Measurements from ENCODE around the gene CST11.

CST11 gene

DNA sequence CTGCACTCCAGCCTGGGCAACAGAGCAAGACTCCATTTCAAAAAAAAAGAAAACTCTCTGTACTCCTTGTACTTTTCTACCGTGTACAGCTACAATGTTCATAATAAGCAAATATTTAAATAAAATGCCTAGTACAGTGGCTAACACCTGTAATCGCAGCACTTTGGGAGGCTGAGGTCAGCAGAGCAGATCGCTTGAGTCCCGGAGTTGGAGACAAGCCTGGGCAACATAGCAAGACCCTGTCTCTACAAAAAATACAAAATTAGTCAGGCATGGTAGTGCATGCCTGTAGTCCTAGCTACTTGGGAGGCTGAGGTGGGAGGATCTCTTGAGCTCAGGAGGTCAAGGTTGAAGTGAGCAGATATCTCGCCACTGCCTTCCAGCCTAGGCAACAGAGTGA, 37.1 kb downstream of the CST11 start:
- TF ChIP-seq HDGF (IDR thresholded peaks at IDR 0.05; ENCODE audit: borderline replicate concordance) (no peak), L3MBTL2 (conservative IDR thresholded peaks at IDR 0.05) (no peak)
- ChIA-PET POLR2A (interaction anchor here (1.7 kb wide), 1 partner anchor 66 kb away, joined by 4 read pairs; no protein-coding TSS in a partner anchor), CTCF (no interaction called here)
- DNase-seq (ENCODE audit: extremely low spot score), result no peak

DNA sequence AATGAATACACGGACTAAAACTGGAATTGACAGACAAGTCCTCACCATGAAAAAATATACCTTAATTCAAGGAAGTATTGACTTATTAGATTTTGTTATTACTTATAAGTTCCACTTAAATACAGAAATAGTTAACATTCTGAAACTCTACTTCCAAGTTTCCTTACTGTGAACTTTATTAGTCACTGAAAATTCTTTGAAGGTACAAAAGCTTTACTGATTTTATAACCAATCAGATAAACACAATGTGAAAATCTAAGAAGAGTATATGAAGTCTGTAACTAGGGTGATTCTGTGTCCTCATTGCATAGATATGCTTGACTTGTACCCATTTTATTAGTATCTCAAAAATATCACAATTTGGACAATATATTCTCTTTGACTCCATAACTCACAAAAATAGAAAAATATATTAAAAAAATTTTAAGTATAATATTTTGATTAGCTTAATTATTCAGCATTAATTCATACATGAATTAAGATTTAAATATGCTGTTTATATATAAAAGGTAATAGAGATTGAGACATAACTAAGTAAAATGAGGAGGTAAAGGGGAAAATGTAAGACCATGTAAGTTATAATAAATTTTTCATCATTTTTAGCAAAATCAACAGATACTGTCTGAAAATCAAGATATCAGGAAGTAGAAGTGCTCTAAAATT, 38.0 kb downstream of the CST11 start:
- ChIA-PET CTCF (interaction anchor here (0.9 kb wide), 1 partner anchor 76 kb away, joined by 3 read pairs; no protein-coding TSS in a partner anchor), POLR2A (interaction anchor here (1.7 kb wide), 1 partner anchor 65 kb away, joined by 4 read pairs; no protein-coding TSS in a partner anchor)
- TF ChIP-seq TARDBP (IDR thresholded peaks at IDR 0.05), result no peak
- TF ChIP-seq NFRKB (IDR thresholded peaks at IDR 0.05), result no peak
- TF ChIP-seq SUZ12 (IDR thresholded peaks at IDR 0.05), result no peak
- TF ChIP-seq ELF4 (IDR thresholded peaks at IDR 0.05), result no peak
- no peak for TF ChIP-seq FOXK2 (IDR thresholded peaks at IDR 0.05)
- TF ChIP-seq BHLHE40 (IDR thresholded peaks at IDR 0.05; ENCODE audit: borderline replicate concordance), result no peak
- TF ChIP-seq CTBP1 (IDR thresholded peaks at IDR 0.05; ENCODE audit: borderline replicate concordance), result no peak
- TF ChIP-seq FOXM1 (IDR thresholded peaks at IDR 0.05; ENCODE audit: borderline replicate concordance), result no peak
- no peak for TF ChIP-seq FOXA1 (IDR thresholded peaks at IDR 0.05)
- DNase-seq (ENCODE audit: extremely low spot score), result no peak

DNA sequence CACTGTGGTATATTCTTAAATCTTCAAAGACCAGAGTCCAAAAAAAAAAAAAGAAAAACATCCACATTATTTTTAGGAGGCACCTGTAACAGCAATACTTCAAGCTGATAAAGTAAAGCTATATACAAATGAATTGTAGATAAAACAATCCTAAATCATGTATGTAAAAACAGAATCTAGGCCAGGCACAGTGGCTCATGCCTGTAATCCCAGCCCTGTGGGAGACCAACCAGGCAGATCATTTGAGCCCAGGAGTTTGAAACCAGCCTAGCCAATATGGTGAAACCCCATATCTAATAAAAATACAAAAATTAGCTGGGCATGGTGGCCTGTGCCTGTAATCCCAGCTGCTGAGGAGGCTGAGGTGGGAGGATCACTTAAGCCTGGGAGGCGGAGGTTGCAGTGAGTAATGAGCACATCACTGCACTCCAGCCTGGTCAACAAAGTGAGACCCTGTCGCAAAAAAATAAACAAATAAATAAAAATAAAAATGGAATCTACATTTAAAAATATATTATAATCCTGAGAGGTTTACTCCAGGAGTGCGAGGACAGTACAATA, 38.7 kb downstream of the CST11 start:
- POLR2A ChIA-PET, result no interaction called here
- TF ChIP-seq LEF1 (IDR thresholded peaks at IDR 0.05; ENCODE audit: borderline replicate concordance), result no peak
- no peak for TF ChIP-seq BHLHE40 (IDR thresholded peaks at IDR 0.05; ENCODE audit: borderline replicate concordance)
- no peak for TF ChIP-seq FOXK2 (IDR thresholded peaks at IDR 0.05)
- TF ChIP-seq, protein P1, sequence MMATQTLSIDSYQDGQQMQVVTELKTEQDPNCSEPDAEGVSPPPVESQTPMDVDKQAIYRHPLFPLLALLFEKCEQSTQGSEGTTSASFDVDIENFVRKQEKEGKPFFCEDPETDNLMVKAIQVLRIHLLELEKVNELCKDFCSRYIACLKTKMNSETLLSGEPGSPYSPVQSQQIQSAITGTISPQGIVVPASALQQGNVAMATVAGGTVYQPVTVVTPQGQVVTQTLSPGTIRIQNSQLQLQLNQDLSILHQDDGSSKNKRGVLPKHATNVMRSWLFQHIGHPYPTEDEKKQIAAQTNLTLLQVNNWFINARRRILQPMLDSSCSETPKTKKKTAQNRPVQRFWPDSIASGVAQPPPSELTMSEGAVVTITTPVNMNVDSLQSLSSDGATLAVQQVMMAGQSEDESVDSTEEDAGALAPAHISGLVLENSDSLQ (IDR thresholded peaks at IDR 0.05), result no peak
- TF ChIP-seq FOXM1 (IDR thresholded peaks at IDR 0.05; ENCODE audit: borderline replicate concordance), result no peak
- TF ChIP-seq CTBP1 (IDR thresholded peaks at IDR 0.05; ENCODE audit: borderline replicate concordance), result no peak
- CTCF ChIA-PET, result no interaction called here
- DNase-seq (ENCODE audit: extremely low spot score), result no peak

DNA sequence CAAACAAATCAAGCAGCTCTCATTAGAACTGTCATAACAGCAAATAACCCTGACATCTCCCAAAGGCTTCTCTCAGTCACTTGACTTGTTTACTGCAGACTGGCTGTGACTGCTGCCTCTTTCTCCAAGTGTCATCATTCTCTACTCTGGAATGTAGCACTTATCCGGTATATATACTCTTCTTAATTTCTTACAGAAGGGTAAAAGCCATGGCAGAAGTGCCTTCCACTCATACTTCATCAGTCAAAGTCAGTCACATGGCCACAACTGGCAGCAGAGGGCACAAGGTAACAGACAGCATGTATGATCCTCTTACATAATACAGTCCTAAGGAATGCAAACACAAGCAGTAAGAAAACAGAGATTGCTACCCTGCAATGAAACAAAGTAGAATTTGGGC, 40.6 kb downstream of the CST11 start:
- no peak for DNase-seq (ENCODE audit: extremely low spot score)
- ChIA-PET CTCF (no interaction called here), POLR2A (no interaction called here)
- no peak for TF ChIP-seq SUZ12 (IDR thresholded peaks at IDR 0.05)
- no peak for TF ChIP-seq ELF4 (IDR thresholded peaks at IDR 0.05)
- TF ChIP-seq, protein P1 (IDR thresholded peaks at IDR 0.05), result no peak
- no peak for TF ChIP-seq BHLHE40 (IDR thresholded peaks at IDR 0.05; ENCODE audit: borderline replicate concordance)
- TF ChIP-seq TARDBP (IDR thresholded peaks at IDR 0.05), result no peak
- TF ChIP-seq FOXA1 (IDR thresholded peaks at IDR 0.05), result no peak
- TF ChIP-seq L3MBTL2 (conservative IDR thresholded peaks at IDR 0.05), result no peak
- no peak for TF ChIP-seq CTBP1 (IDR thresholded peaks at IDR 0.05; ENCODE audit: borderline replicate concordance)
- TF ChIP-seq FOXM1 (IDR thresholded peaks at IDR 0.05; ENCODE audit: borderline replicate concordance), result no peak
- no peak for TF ChIP-seq NFRKB (IDR thresholded peaks at IDR 0.05)
- no peak for TF ChIP-seq HDGF (IDR thresholded peaks at IDR 0.05; ENCODE audit: borderline replicate concordance)
- TF ChIP-seq SP1 (IDR thresholded peaks at IDR 0.05), result no peak
- TF ChIP-seq LEF1 (IDR thresholded peaks at IDR 0.05; ENCODE audit: borderline replicate concordance), result no peak
- TF ChIP-seq ARNT (IDR thresholded peaks at IDR 0.05), result no peak
- TF ChIP-seq ZNF384 (IDR thresholded peaks at IDR 0.05), result no peak
- TF ChIP-seq FOXK2 (IDR thresholded peaks at IDR 0.05), result no peak

DNA sequence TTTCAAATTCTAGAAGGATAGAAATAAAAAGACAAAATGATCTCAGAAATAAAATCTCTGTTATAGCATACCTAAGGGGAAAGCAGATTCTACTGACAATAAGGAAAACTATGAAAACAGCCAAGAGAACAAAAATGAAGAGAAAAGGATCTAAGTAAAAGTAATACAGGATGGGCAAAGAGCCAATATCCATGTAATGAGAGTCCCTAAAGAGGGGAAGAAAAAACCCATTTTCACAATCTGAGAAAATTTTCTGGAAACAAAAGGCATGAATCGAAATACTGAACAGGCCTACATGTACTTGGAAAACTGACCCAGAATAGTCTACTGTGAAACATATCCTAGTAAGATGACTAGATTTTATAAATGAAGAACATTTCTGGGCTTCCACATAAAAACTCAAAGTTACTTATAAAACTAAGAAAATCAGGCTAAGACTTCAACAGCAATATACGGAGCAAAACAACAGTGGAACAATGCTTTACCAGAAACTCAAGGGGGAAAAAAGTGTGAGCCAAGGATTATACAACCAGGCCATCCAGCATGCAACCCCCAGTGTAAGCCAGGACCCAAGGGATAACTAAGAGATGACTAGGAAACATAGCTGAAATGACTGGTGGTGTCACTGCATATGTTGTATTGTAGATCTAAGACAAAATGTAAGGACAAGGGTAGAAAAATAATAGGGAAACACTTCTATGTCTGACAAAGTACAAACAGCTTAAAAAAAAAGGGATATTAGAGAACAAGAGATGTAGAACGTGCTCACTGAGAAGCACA, 41.6 kb downstream of the CST11 start:
- no peak for TF ChIP-seq FOXM1 (IDR thresholded peaks at IDR 0.05; ENCODE audit: borderline replicate concordance)
- TF ChIP-seq LEF1 (IDR thresholded peaks at IDR 0.05; ENCODE audit: borderline replicate concordance), result no peak
- TF ChIP-seq HDGF (IDR thresholded peaks at IDR 0.05; ENCODE audit: borderline replicate concordance), result no peak
- no peak for TF ChIP-seq FOXA1 (IDR thresholded peaks at IDR 0.05)
- no peak for TF ChIP-seq L3MBTL2 (conservative IDR thresholded peaks at IDR 0.05)
- no peak for TF ChIP-seq SUZ12 (IDR thresholded peaks at IDR 0.05)
- no peak for TF ChIP-seq BHLHE40 (IDR thresholded peaks at IDR 0.05; ENCODE audit: borderline replicate concordance)
- TF ChIP-seq NFRKB (IDR thresholded peaks at IDR 0.05), result no peak
- TF ChIP-seq, protein P1 (IDR thresholded peaks at IDR 0.05), result no peak
- TF ChIP-seq ZNF384 (IDR thresholded peaks at IDR 0.05), result no peak
- TF ChIP-seq SP1 (IDR thresholded peaks at IDR 0.05), result no peak
- no peak for TF ChIP-seq TARDBP (IDR thresholded peaks at IDR 0.05)
- no peak for TF ChIP-seq FOXK2 (IDR thresholded peaks at IDR 0.05)
- no peak for TF ChIP-seq CTBP1 (IDR thresholded peaks at IDR 0.05; ENCODE audit: borderline replicate concordance)
- no peak for TF ChIP-seq ELF4 (IDR thresholded peaks at IDR 0.05)
- no peak for TF ChIP-seq ARNT (IDR thresholded peaks at IDR 0.05)
- ChIA-PET CTCF (no interaction called here), POLR2A (no interaction called here)
- DNase-seq (ENCODE audit: extremely low spot score), result no peak

DNA sequence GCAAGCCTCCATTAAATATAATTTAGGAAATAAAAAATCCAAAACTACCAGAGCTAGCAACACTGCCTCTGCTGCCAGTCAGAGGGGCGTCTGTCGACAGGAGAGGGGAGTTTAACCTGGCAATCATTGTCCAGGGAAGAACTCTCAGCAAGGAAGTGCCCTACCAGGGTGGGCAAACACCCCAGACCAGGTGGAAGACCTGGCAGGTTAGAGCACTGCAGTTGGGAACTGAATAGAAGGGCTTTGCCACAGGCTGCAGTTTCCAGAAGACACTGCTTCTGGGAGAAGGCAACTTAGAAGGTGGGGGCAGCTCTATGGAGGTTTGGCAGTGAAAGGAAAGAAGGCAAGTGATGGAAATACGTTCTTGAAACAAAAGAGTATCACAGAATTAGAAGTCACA, 42.9 kb downstream of the CST11 start:
- ChIA-PET POLR2A (interaction anchor here (0.6 kb wide), 1 partner anchor 12 kb away, joined by 3 read pairs; the partner anchor contains the start of gene NAPB), CTCF (no interaction called here)
- TF ChIP-seq FOXA1 (IDR thresholded peaks at IDR 0.05) (no peak), FOXK2 (IDR thresholded peaks at IDR 0.05) (no peak), TARDBP (IDR thresholded peaks at IDR 0.05) (no peak), HDGF (IDR thresholded peaks at IDR 0.05; ENCODE audit: borderline replicate concordance) (no peak), FOXM1 (IDR thresholded peaks at IDR 0.05; ENCODE audit: borderline replicate concordance) (no peak), SUZ12 (IDR thresholded peaks at IDR 0.05) (no peak)
- DNase-seq (ENCODE audit: extremely low spot score), result no peak
